Measurements from ENCODE around the gene ENTPD6. TPM values are rescaled to one million over a fixed set of nuclear protein-coding genes. Genes with fewer than 3 reads are reported as not detected.

Gene ENTPD6
- total RNA-seq, result 26.2 and 30.8 TPM in 2 replicates

GRCh38 chr20:25195014-25195961 lies at the start of gene ENTPD6:
TSS of gene ENTPD6 (plus strand) at chr20:25195712. CDS start at chr20:25206537, 10,825 bp downstream.

GRCh38 chr20:25247956-25248785 lies 52.7 kb downstream of the ENTPD6 start, which contains the start of gene PYGB:
TSS of gene PYGB (plus strand) at chr20:25248085. CDS start at chr20:25248179, 94 bp downstream.

Other genes starting within 250 kb of the ENTPD6 start
- not detected in 2 replicates for gene CST7, start 246.4 kb upstream of the ENTPD6 start, total RNA-seq
- gene APMAP, start 203.0 kb upstream of the ENTPD6 start, total RNA-seq, result 60.8 and 66.5 TPM in 2 replicates
- 24.8 and 29.9 TPM in 2 replicates for gene ACSS1, start 137.6 kb upstream of the ENTPD6 start, total RNA-seq
- gene VSX1, start 113.6 kb upstream of the ENTPD6 start, total RNA-seq, result not detected in 2 replicates
- gene PYGB, start 52.4 kb downstream of the ENTPD6 start, total RNA-seq, result 102 and 105 TPM in 2 replicates
- gene ABHD12, start 195.1 kb downstream of the ENTPD6 start, total RNA-seq, result 19.6 and 24.9 TPM in 2 replicates
- 0.88 and 1.2 TPM in 2 replicates for gene GINS1, start 212.0 kb downstream of the ENTPD6 start, total RNA-seq